PC-3 (cell line): ENCODE results near the gene NKTR. TPM values are rescaled to one million over a fixed set of nuclear protein-coding genes. Genes with fewer than 3 reads are reported as not detected.

Source experiments
- ATAC-seq: fragments of 200-7000 bp; cut with Tn5 transposase; 2 replicates; pipeline ENCODE4 v1.9.1; 2020; ENCODE audit warnings: mild to moderate bottlenecking, moderate library complexity
- BruUV-seq: library from RNA; stranded (reverse); fragments of 400-500 nt; replicated peaks from 2 replicates; lab custom pipeline; 2021; lab: Mats Ljungman, UMichigan
- CTCF ChIA-PET: fragments of 300-600 bp; sonication (Branson Sonifier 250); formaldehyde crosslinking; loops from one replicate; lab custom pipeline; 2022; ENCODE audit warnings: antibody characterized with exemption; lab: Charles Lee
- POLR2A ChIA-PET: fragments of 300-600 bp; sonication (Branson Sonifier 250); formaldehyde crosslinking; loops from one replicate; lab custom pipeline; 2022; ENCODE audit warnings: antibody characterized with exemption; ENCODE audit not compliant: unreplicated experiment; lab: Charles Lee
- DNase-seq: peaks from one replicate; pipeline ENCODE4 v3.0.0-alpha.2; 2015
- H2AFZ ChIP-seq: fragments of 300-600 bp; sonication (generic); 2 replicates; pipeline ENCODE4 v1.6.0; 2016; ENCODE audit warnings: antibody characterized with exemption, low read length
- H3F3A ChIP-seq: fragments of 300-600 bp; sonication (generic); one replicate; pipeline ENCODE4 v1.6.0; 2017; ENCODE audit warnings: antibody characterized with exemption, low read length, control low read depth, mild to moderate bottlenecking; ENCODE audit not compliant: unreplicated experiment
- H3K27ac ChIP-seq: fragments of 300-600 bp; sonication (generic); 2 replicates; pipeline ENCODE4 v1.5.1; 2016; ENCODE audit warnings: mild to moderate bottlenecking, low read length
- H3K27me3 ChIP-seq: fragments of 300-600 bp; sonication (generic); 2 replicates; pipeline ENCODE4 v1.6.1; 2016; ENCODE audit warnings: low read length, mixed read lengths
- H3K36me3 ChIP-seq: fragments of 300-600 bp; sonication (generic); 2 replicates; pipeline ENCODE4 v1.6.1; 2016; ENCODE audit warnings: low read depth, mixed run types, low read length, mixed read lengths
- H3K4me1 ChIP-seq: fragments of 300-600 bp; sonication (generic); 2 replicates; pipeline ENCODE4 v1.5.1; 2016; ENCODE audit warnings: low read length; ENCODE audit not compliant: insufficient read depth
- H3K4me2 ChIP-seq: fragments of 300-600 bp; sonication (generic); 2 replicates; pipeline ENCODE4 v1.6.0; 2016; ENCODE audit warnings: low read length
- H3K4me3 ChIP-seq: fragments of 300-600 bp; sonication (generic); 2 replicates; pipeline ENCODE4 v1.5.1; 2016; ENCODE audit warnings: mild to moderate bottlenecking, low read length, mixed read lengths
- H3K79me2 ChIP-seq: fragments of 300-600 bp; sonication (generic); 2 replicates; pipeline ENCODE4 v1.6.1; 2017; ENCODE audit warnings: low read length, mixed read lengths
- H3K9ac ChIP-seq: fragments of 300-600 bp; sonication (generic); 2 replicates; pipeline ENCODE4 v1.6.0; 2016; ENCODE audit warnings: mild to moderate bottlenecking, low read length
- H3K9me2 ChIP-seq: fragments of 300-600 bp; sonication (generic); replicated peaks from 2 replicates; pipeline ENCODE4 v1.6.1; 2016; ENCODE audit warnings: mixed run types, low read length, mixed read lengths
- H3K9me3 ChIP-seq: fragments of 300-600 bp; sonication (generic); 2 replicates; pipeline ENCODE4 v1.6.1; 2016; ENCODE audit warnings: low read length, mixed read lengths
- H4K20me1 ChIP-seq: fragments of 300-600 bp; sonication (generic); 2 replicates; pipeline ENCODE4 v1.6.1; 2016; ENCODE audit warnings: low read length, mixed read lengths
- CTCF ChIP-seq: fragments of 300-600 bp; sonication (generic); conservative IDR thresholded peaks from 2 replicates; pipeline ENCODE4 v1.5.1; 2017; ENCODE audit warnings: antibody characterized with exemption, low read depth, mild to moderate bottlenecking, low read length
- EZH2 ChIP-seq: fragments of 300-600 bp; sonication (generic); IDR thresholded peaks from one replicate; pipeline ENCODE4 v1.6.1; 2017; ENCODE audit warnings: antibody characterized with exemption, mild to moderate bottlenecking, low read length; ENCODE audit not compliant: unreplicated experiment
- EZH2phosphoT487 ChIP-seq: fragments of 300-600 bp; sonication (generic); IDR thresholded peaks from 2 replicates; pipeline ENCODE4 v1.6.1; 2018; ENCODE audit warnings: mild to moderate bottlenecking, antibody characterized with exemption, low read length, borderline replicate concordance
- intact Hi-C: fragments of 100-400 bp; cut with micrococcal nuclease; formaldehyde crosslinking; loops from 2 replicates; pipeline ENCODE4 v1.9.0; 2023
- total RNA-seq: library from RNA; depleted of rRNA; stranded (reverse); fragments of >200 nt; gene quantifications from 2 replicates; pipeline ENCODE4 v1.2.3, GENCODE V29; 2014

NKTR gene
- total RNA-seq, 1 experiment from 2014 or later = 37.6 TPM

DNA sequence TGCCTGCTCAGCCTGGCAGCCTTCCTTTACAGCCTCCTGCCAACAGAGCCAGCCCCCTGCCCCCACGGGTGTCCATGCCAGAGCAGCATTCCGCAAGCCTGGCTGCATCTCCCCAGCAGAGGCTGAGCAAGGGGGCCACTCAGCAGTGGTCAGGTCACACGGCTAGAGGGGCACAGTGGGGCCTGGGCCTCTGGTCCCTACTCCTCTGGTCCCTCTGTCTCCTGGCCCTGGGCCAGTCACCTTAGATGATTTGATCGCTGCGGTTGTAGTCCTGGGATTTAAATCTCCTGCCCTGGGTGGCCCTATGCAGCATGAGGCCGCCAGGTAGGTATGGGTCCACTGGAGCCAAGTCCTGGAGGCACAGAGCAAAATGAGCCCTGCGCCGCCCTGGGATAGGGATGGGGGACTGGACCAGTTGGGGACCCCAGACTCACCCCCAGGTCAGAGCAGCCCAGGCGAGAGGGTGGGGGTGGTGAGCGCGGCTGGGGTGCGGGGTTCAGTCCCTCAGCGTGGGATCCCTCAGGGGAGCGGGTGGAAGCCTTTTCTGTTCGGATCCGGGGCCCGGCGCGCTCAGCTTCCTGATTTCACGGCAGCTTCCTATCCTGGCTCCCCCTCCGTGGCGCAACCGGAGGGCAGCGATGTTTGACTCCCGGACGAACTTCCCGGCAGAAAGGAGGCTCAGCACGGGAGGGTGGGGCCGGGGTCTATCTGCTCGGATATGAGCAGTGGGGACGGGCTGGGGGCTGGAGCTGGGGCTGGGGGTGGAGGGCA lies 53.3 kb downstream of the NKTR start, which contains the start of gene ZBTB47:
Gene ZBTB47, plus strand, starts transcription at position 138 of the 771 bp plus-strand sequence. CDS start 4,659 bp downstream, outside the sequence.
- H3K9me3 ChIP-seq = no peaks in the 10 kb centered on the region
- POLR2A ChIA-PET = no interaction called here
- no peaks in the 10 kb centered on the region for H4K20me1 ChIP-seq
- intact Hi-C loops = loop anchor here (2.0 kb wide), 2 partner anchors 53 to 175 kb away; partner anchors contain the start of gene NKTR
- H3K4me2 ChIP-seq = peak within 1 kb of the TSS; percentile 100
- peaks cover 28% of the 10 kb centered on the region for H3K4me1 ChIP-seq
- H3K27ac ChIP-seq = peak within 1 kb of the TSS; percentile 53
- TSS peak; percentile 50 for BruUV-seq
- H3K9me2 ChIP-seq = no peaks in the 10 kb centered on the region
- peaks cover 5% of the 10 kb centered on the region for H3K36me3 ChIP-seq
- peak within 1 kb of the TSS; percentile 89 for H2AFZ ChIP-seq
- no peaks in the 10 kb centered on the region for H3K27me3 ChIP-seq
- no peaks in the 10 kb centered on the region for H3F3A ChIP-seq
- peak within 1 kb of the TSS; percentile 78 for H3K9ac ChIP-seq
- DNase-seq (peak; percentile 44), ATAC-seq (peak; percentile 6)
- 0 out of 2 replicates have a peak, but pooled peaks cover 8% of the 10 kb centered on the region for H3K79me2 ChIP-seq
- CTCF ChIA-PET = no interaction called here
- TF ChIP-seq EZH2 (no peak), CTCF (no peak), EZH2phosphoT487 (no peak)
- peak within 1 kb of the TSS; percentile 85 for H3K4me3 ChIP-seq

DNA sequence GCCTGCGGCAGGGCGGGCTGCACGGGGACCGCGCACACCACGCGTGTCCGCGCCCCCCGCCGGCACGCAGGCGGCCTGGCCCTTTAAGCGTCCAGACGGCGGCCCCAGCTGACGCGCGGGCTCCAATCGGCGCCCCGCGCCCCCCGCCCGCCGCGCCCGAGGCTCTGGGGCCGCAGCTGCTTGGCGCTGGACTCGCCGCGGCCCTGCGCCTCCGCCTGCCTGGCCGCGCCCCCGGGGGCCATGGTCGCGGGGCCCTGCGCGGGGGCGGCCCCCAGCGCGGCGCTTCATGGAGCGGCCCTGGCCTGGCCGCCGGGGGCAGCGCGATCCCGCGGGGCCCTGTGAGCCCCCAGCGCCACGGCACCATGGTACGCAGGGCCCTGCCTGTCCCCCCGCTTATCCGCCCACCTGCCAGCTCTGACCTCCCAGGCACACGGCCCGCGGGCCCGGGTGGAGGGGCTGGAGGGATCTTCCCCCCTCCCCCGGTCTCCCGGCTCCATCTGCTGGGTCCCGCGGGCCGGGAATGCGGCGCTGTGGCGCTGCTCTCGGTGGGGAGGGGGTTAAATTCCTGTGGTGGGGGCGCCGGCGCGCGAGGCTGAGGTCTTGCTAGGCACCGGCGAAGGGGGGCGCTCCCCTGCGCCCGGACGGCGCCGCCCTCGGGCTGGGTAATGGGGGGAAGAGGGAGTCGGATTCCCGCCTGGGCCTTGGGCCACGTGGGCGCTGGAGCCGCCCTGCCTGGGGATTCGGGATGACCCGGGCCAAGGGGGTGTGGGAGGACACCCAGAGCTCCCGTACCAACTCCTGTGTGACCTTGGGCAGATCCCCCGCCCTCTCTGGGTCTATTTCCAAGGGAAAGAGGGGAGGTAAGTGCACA lies 54.1 kb downstream of the NKTR start:
- Histone ChIP-seq H3K9ac (peak overlapping the region; percentile 78), H3K4me1 (peaks cover 28% of the 10 kb centered on the region), H3K9me3 (no peaks in the 10 kb centered on the region), H3K9me2 (no peaks in the 10 kb centered on the region), H3K27me3 (no peaks in the 10 kb centered on the region), H3K4me2 (peak overlapping the region; percentile 100), H3K36me3 (no peaks in the 10 kb centered on the region), H3K79me2 (0 out of 2 replicates have a peak, but pooled peaks cover 8% of the 10 kb centered on the region), H3F3A (no peaks in the 10 kb centered on the region), H2AFZ (peak overlapping the region; percentile 89), H3K27ac (no peak overlapping the region), H4K20me1 (no peaks in the 10 kb centered on the region), H3K4me3 (peak overlapping the region; percentile 85)
- ATAC-seq = peak; percentile 16
- intact Hi-C loops = no loop called here
- ChIA-PET POLR2A (no interaction called here), CTCF (no interaction called here)
- DNase-seq = peak; percentile 38
- TF ChIP-seq CTCF (peak; percentile 37; the same call in 1 of the 2 replicates), EZH2phosphoT487 (no peak)
- TSS peak; percentile 8 for BruUV-seq
